Activated CD8-positive, alpha-beta memory T cell treated with anti-CD3 and anti-CD28 coated beads for 1 hour (primary cell): Measurements from ENCODE around the gene KCND3.

Experiments
- DNase-seq, 2 donors: peaks; one replicate each; pipeline ENCODE4 v3.0.0-alpha.2; 2020; ENCODE audit warnings: low read depth in 1 of 2; ENCODE audit errors: extremely low read depth in 1 of 2

The KCND3 gene

DNA sequence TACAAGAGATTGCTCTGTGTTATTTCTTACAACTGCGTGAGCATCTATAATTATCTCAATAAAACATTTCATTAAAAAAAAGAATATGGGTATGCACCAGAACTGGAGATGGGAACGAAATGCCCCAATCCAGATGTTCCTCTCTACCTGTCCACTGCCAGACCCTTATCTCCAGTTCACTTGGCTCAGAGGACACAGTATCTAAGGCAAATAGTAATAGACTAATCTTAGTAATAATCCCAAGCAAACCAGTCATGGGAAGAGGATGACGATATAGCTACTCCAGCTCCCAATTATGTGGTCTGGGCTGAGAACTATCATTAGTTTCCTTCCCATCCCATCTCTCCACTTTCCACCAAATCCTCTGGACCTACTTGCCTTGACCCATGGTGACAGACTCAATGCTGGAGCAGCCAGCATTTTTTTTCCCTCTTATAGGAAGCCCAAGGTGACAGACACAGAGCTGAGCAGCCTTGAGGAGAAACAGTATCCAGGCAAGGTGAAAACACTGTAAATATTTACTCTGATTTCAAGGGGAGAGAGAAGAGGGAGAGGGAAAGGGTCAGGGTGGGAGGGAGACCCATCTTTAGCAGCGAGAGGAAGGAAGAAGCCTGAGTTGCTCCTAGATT is 205.1 kb downstream of the KCND3 start:
- no peak for DNase-seq

DNA sequence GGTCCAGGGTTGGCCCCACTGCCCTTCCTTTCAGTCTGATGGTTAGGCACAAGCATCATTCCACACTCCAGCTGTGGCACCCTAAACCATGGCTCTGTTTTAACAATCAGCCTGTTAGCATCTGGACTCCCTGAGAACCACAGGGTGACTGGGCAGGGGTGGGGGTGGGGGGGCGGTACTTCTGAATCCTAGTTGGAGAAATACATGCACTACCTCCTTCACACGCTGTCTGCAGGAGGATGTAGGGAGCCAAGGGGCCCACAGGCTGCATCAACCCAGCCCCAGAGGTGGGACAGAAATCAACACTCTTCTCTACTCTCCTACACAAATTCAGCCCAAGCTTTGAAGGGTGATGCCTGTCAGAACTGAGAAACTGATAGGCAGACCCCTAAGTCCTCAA is 209.9 kb downstream of the KCND3 start:
- no peak for DNase-seq

DNA sequence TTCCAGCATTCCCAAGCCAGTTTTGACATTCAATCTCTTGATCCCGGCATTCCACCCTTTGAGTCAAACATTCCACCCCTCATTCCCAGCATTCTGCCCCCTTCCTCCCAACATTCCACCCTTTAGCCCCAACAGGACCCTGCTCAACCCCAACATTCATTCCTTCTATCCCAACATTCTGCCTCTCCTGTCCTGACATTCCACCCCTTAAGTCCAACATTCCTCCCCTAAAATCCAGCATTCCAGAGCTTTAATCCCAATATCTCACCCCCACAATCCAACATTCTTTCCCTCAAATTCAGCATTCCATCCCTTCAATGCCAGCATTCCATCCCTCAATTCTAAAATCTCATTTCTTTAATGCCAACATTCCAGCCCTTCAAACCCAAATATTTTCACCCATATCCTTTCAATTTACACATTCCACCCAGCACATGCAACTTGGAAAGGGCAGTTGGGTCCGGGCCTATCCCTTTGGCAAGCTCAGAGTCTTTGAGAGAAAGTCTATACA is 210.9 kb downstream of the KCND3 start:
- DNase-seq = no peak

DNA sequence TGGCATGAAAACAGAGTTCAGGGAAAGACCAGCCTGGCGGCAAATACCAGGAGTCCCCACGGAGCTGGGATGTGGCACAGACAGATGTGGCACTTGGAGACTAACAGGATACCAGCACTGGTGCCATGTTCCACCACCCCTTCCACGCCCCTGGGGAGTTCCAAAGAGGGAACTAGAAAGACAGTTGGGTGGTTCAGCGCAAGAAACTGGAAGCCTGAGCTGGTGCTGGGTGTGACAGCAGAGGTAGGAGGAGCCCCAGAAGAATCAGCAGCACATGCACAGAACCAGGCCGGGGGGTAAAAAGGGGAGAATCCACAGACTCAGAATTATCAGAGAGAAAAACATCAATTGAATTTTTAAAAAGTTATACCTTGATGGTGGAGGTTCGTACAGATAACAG is 211.4 kb downstream of the KCND3 start:
- DNase-seq = no peak

DNA sequence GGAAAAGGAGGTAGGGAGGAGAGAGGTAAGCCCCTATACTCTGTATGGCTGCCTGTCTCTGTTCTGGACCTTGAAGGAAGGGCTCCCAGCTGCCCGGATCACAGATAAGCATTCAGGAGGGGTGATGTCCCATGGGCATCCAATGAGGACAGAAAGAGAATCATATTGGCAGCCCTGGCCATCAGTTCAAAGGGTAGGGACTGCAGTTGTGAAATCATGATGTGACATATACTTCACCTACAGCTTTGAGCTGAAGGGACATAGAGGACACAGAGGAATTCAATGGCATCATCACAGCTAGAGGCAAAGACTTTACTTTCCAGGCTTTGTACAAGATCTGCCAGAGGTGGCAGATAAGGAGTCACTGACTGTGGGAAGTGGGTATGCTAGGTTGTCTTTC is 212.2 kb downstream of the KCND3 start:
- no peak for DNase-seq

DNA sequence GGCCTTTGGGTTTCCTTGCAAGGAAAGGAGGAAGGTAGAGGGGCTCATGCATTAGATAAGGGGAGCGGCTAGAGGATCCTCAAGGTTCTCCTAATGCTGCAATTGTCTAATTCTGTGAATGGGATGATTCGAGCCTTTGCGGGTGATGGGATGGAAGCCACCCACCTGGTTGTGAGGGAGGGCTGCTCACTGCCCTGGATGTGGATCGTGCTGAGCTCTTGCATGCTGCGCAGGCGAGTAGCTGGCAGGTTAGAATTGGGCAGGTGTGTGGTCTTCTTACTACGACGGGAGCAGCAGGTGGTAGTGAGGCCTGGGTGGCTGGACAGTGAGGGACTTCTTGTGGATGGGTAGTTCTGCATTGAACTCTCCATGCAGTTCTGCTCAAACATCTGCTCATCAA is 212.6 kb downstream of the KCND3 start:
- DNase-seq = no peak

DNA sequence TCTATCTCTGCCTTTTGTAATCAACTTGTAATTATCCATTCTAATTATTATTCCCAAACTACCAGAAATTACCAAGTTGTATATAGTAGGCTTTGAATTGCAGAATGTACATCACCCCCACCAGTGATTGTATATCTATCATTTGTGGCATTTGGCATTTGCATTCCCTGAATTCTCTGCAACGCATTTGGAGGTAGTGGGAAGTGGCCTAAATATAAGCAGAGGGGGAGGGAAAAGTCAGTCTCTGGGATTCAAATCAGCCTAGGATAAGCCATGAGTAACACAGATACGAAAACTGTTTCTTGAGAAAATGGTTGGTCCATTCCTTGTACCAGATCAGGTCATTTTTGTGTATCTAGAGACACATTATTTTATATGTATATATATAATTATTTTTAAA is 213.1 kb downstream of the KCND3 start:
- no peak for DNase-seq

DNA sequence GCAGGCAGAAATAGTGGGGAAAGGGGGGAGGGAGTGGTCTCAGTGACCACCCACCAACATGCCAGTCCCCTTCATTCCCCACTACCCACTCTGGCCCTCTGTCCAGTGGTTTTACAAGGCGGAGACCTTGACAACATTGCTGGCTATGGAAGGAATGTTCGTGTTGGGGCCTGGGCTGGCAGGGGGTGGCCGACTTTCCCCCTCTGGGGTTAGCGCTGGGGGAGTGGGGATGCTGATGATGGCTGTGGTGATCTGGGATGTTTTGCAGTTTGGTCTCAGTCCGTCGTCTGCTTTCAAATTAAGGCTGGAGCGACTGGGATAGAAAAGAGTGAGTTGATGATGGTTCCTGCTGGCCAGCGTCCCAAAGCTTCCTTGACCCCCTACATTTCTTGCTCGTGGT is 213.5 kb downstream of the KCND3 start:
- DNase-seq = no peak

DNA sequence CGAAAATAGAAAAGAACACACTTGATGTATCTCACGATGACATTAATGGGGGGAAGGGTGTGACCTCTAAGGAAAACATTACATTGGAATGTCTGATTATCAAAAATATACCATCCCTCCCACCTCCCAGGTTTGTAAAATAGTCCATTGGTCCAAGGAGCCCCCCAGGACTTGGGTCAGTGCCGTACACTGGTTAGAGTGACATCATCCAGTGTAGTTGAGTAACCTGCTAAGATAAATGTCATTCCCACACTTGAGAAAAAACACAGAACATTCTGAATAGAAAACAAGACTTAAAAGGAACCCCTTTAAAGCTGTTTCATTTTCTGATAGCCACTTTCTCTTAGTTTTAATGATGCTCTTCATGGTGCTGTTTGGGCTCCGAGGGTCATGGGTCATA is 218.6 kb downstream of the KCND3 start:
- DNase-seq = no peak

DNA sequence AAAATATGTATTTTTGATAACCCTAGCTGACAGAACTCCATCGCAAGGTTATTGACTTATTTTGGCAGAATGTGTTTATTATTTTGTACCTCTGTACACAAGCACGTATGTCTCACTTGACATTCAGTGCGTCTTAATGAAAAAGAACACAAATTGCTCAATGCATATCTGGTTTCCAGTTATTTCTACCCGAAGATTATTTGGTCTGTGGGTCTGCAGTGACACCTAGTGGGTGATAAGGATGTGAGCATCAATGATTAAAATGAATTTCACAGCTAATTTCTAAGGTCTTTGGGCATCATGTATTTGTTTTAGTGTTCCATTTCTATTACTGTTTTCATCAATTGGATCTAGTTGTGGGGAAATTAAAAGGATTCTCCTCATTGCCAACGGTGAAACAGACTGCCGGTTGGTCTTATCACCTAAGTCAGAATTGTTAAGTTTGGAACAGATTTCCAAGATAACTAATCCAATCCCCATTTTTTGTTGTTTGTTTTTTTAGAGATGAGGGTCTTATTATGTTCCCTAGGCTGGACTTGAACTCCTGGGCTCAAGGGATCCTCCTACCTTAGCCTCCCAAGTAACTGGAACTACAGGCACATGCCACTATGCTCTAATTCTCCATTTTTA is 219.8 kb downstream of the KCND3 start:
- DNase-seq = peak; percentile 15 to 22

DNA sequence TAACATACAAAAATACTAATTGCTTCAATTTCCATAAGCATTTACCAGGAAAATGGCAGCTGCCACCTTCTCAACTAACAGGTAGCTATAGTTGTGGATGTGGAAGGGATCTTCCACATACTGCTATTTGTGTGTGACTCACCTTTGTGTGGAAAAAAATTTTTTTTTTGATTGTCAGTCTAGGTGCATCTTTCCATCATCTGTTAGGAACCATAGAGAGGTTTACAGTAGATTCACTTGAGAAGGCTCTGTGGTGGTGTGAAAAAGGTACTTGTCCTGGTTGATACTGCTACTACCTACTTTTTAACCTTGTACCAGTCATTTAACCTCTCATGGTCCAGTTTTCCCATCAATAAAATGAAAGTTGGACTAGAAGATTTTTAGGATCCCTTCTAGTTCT is 220.8 kb downstream of the KCND3 start:
- DNase-seq = no peak

DNA sequence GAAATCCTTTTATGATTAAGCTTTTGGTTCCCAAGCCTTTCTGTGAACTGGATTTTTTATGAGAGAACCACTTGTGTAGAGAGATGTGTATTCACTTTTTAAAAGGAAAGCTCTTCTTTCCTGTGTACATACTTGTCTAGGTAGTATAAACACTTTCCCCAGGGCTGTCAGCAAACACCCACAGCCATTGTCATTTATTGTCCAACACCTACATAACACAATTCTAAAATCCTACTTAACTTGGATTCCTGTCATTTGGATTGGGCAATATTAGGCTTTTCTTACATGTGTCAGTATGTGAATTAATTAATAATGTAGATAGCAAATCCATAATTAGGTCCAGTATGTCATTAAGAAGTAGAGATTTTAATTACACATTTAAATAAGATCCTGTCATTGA is 221.4 kb downstream of the KCND3 start:
- DNase-seq = no peak

DNA sequence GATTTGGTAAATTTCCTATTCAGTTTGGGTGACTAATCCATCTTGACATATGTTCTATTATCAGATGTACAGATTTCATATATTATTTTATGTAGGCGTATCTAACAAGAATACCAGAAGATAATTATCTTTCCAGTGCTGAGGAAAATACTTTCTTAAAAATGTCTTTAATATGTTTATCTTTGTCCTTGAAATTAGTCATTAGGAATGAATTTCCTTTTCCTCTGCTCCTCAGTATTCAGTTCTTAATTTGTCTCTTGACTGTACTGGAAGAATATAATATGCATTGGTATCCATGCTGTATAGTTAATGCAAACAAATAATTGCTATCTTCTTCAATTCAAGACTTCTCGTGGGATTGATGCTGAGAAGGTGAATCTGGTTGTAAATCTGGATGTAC is 227.1 kb downstream of the KCND3 start:
- no peak for DNase-seq

DNA sequence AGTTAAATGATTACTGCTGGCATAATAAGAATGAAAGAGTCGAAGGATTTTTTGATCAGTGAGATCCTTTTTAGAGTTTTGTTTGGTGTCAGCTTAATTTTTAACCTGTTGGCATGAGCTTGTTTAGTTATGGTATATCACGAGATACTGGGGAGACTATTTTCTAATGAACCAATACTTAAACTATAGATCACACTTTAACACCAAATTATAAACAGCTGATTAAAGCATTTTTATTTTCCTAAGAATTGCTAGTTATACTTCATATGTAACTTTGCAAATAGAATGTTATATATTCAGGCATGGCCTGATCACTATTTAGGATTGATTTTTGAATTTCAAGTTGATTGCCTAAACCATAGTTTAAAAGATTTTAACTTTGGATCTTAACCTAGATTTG is 227.8 kb downstream of the KCND3 start:
- DNase-seq = no peak

DNA sequence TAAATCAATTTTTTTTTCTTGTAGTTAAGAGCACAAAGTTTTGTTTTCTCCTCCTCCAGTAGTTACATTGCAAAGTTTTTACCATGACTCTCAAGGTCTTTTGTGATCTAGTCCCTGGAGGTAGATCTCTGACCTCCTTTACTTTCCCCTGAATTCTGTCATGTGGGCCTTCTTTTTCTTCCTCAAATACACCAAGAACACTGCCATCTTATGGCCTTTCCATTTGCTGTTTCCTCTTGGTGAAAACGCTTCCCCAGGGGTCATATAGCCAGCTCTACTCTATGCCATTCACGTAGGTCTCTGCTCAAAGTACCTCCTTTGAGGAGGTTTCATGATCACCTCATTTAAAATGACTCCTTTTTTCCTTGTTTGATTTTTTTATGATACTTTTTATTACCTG is 231.1 kb downstream of the KCND3 start:
- DNase-seq = no peak

DNA sequence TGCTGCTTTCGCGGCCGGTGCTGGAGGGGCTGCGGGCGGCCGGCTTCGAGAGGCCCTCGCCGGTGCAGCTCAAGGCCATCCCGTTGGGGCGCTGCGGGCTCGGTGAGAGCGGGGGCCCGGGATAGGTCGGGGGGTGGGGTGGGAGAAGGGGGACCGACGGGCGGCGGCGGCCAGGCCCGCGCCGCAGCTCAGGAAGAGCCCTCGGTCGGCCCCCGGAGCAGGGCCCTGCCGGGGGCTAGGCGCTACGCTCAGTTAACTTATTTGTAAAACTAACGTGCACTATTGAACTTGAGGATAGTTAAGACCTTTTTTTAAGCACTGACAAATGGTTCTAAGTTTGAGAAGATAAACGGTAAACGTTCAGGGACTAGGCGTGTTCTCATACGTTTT is 233.3 kb downstream of the KCND3 start:
- DNase-seq = no peak

DNA sequence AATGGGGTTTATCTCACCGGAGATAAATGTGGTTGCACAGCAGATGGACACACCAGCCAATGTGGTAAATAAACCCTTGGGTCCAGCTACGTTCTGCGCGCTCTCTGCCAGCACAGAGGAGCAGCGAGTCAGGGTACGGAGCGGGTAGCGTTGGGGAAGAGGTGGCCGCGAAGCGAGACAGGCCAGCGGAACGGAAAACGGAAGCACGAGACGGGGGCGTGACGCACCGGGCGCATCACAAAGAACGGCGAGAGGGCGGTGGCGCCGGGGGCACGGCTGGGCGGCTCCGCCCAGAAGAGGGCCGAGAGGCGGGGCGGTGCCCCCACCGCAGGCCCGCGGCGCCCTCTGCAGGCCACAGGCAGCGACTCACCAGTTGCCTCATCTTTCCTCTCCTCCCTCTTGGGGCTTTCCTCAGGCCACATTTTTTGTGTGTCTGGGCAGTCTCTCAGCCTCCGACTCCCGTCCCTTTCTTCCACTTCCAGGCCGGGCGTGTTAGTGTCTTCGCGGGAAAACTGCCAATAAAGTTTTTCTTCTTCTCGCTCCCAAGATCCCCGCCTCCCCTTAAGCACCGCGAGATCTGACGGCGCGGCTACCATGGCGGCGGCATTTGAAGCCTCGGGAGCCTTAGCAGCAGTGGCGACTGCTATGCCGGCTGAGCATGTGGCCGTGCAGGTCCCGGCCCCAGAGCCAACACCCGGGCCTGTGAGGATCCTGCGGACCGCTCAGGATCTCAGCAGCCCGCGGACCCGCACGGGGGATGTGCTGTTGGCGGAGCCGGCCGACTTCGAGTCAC is 233.9 kb downstream of the KCND3 start, which contains the start of gene DDX20:
Gene DDX20, plus strand, starts transcription at position 571 of the 793 bp plus-strand sequence. Its CDS starts 24 bp downstream, at position 595.
- DNase-seq = peak; percentile 87 to 88

DNA sequence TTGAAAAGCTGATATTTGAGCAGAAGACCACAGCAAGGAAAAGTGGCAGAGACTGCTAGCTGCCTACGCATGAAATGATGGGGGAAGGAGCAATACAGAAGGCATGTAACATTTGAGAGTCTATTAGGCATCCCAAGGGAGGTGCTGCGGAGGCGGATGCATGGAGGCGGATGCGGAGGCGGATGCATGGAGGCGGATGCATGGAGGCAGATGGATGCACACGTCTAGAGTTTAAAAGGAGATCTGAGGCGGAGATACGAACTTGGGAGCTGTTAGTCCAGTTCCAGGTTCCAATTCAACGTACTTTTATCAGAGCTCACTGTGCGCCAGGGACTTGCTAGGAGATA is 234.5 kb downstream of the KCND3 start:
- no peak for DNase-seq

DNA sequence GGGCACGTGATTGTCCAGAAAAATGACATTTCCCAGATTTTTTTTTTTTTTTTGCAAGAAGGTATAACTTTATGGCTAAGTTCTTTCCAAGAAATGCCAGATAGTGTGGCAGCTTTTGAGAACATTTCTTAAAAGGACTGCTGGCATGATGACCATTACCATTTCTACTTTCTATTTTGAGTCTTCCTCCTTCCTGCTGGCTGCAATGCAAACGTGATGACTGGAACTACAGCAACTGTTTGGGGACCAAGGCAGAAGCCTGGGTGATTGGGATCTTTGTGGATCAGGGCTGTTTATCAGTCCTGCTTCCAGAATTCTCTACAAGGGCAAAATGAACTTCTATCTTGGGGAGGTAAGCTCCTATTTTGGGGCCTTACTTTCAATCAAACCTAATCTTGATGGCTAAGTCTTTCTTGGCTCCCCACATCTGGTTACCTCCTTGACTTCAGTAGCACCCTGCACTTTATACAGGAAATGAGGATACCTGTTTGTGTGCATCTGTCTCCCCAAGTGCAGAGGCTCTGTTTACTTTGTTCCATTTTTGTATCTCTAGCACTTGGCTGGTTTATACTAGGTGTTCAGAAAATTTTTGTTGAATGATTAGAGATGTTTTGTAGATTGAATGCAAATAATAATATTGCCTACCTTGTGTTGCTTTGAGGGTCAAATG is 237.4 kb downstream of the KCND3 start:
- no peak for DNase-seq

DNA sequence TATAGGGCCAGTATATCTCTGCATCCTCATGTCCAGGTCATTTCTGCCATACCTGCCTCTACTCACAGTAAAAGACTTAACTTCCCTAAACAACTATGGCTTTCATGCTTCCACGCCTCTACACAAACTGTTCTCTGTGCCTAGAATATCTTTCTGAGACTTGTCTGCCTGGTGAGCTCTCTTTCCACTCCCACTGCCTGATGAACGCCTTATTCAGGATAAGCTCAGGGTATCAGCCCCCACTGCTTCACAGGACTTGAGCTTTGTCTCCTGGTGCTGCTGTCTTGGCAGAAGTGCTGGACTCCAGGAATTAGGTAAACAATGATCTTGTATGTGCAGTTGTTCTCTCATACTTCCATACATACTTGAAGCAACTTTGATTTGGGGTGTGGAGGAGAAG is 238.6 kb downstream of the KCND3 start:
- DNase-seq = no peak

DNA sequence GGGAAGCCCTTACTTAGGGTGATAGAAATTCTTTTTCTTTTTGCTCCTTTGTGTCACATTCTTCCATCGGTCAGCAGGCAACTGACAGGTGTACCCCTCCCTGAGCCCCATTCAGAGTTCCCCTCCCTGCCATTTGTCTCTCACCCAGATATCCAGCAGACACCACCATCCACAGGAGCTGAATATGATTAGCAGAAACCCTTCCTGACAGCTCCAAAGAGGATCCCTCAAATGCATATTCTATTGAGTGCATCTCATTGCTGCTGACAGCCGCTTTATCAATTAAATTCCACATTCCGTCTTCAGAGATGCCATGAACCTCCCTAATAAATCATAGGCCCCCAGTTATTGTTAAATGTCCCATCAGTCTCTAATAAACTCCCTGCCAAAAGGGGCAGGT is 239.8 kb downstream of the KCND3 start:
- DNase-seq = no peak

DNA sequence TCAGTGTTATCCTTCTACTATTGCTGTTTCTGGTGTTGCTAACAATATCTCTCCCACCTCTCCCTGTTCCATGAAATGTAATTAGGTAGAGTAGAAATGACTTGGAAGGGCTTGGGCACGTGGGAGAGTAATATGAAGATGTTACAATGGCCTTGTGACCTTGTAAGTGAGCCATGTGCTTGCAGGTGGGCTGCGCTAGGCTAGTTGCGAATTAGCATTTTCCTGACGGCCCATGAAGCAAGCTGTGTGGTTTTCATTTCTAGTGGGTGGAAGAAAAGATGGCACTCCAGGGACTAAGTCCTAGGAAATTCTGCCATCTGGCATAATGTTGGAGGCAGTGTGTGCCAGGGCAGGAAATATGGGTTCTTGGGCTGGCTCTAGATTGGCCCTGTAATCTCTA is 241.5 kb downstream of the KCND3 start:
- DNase-seq = no peak
